22Rv1 (cell line): ENCODE measurements around the gene PRTFDC1.

ENCODE experiments used
- CTCF ChIP-seq: fragments of 450-650 bp; IDR thresholded peaks from 2 replicates; pipeline ENCODE4 v1.5.1; 2017; ENCODE audit warnings: mild to moderate bottlenecking
- ZFX ChIP-seq: fragments of 450-650 bp; IDR thresholded peaks from 2 replicates; pipeline ENCODE4 v1.6.1; 2017; ENCODE audit warnings: antibody characterized with exemption, borderline replicate concordance

GRCh38 chr10:24840784-24841183, 111.6 kb downstream of the PRTFDC1 start:
- TF ChIP-seq CTCF (no peak), ZFX (no peak)
